Activated CD4-positive, alpha-beta T cell treated with anti-CD3 and anti-CD28 coated beads, Interleukin-2, amount 50 U/mL, for 4 hours (primary cell): ENCODE results near the gene C1orf226.
"Not testable (repeated sequence)": the region's sequence is repeated elsewhere in the genome, so short reads cannot be mapped to it uniquely, and the experiment has no call there.

Experiments
- DNase-seq, 2 experiments: peaks; one replicate each; pipeline ENCODE4 v3.0.0-alpha.2; 2020

The C1orf226 gene

GRCh38 chr1:162381383-162381782 is at the start of gene C1orf226:
C1orf226 (plus strand) TSS chr1:162381728; CDS start chr1:162381902, 174 bp downstream.
- no peak for DNase-seq

- no peak for DNase-seq
Measured at GRCh38 chr1:162333991-162334390, 47.5 kb upstream of the C1orf226 start.

GRCh38 chr1:162335126-162335525 is 46.4 kb upstream of the C1orf226 start:
- DNase-seq: no peak

- no peak for DNase-seq
Measured at GRCh38 chr1:162336621-162337285, 44.8 kb upstream of the C1orf226 start.

GRCh38 chr1:162342452-162342983 is 39.0 kb upstream of the C1orf226 start:
- DNase-seq: no peak

- DNase-seq: no peak
Measured at GRCh38 chr1:162343470-162343869, 38.1 kb upstream of the C1orf226 start.

GRCh38 chr1:162347281-162347680 is 34.2 kb upstream of the C1orf226 start:
- no peak for DNase-seq

- DNase-seq: no peak
Measured at GRCh38 chr1:162349635-162350330, 31.7 kb upstream of the C1orf226 start.

GRCh38 chr1:162351246-162351842 is 30.2 kb upstream of the C1orf226 start:
- DNase-seq: no peak

GRCh38 chr1:162351874-162352273 is 29.7 kb upstream of the C1orf226 start:
- not testable (repeated sequence) for DNase-seq

GRCh38 chr1:162353078-162353477 is 28.4 kb upstream of the C1orf226 start:
- DNase-seq: no peak

- DNase-seq: no peak
Measured at GRCh38 chr1:162353702-162354101, 27.8 kb upstream of the C1orf226 start.

GRCh38 chr1:162357681-162358266 is 23.8 kb upstream of the C1orf226 start:
- DNase-seq: no peak

GRCh38 chr1:162358928-162359327 is 22.6 kb upstream of the C1orf226 start:
- no peak for DNase-seq

GRCh38 chr1:162359523-162360236 is 21.8 kb upstream of the C1orf226 start:
- no peak for DNase-seq

- no peak for DNase-seq
Measured at GRCh38 chr1:162360237-162360873, 21.2 kb upstream of the C1orf226 start.

- no peak for DNase-seq
Measured at GRCh38 chr1:162360874-162361260, 20.7 kb upstream of the C1orf226 start.

GRCh38 chr1:162361349-162361748 is 20.2 kb upstream of the C1orf226 start:
- DNase-seq: no peak

GRCh38 chr1:162363823-162364222 is 17.7 kb upstream of the C1orf226 start:
- no peak for DNase-seq

GRCh38 chr1:162364498-162364897 is 17.0 kb upstream of the C1orf226 start:
- no peak for DNase-seq

- DNase-seq: no peak
Measured at GRCh38 chr1:162365284-162366020, 16.1 kb upstream of the C1orf226 start.

GRCh38 chr1:162366149-162366548 is 15.4 kb upstream of the C1orf226 start:
- no peak for DNase-seq
